Nephron (organoid): ENCODE results near the gene DGKQ.
"Not testable (repeated sequence)": the region's sequence is repeated elsewhere in the genome, so short reads cannot be mapped to it uniquely, and the experiment has no call there.

ENCODE experiments used
- H3K27ac Mint-ChIP-seq, 3 experiments: 2 replicates each; pipeline ENCODE4 v1.8.0; 2020; ENCODE audit warnings: mixed read lengths in 3 of 3, mild to moderate bottlenecking in 2 of 3, moderate library complexity in 1 of 3
- H3K27me3 Mint-ChIP-seq: 2 replicates; pipeline ENCODE4 v1.8.0; 2021; ENCODE audit warnings: low read depth, mild to moderate bottlenecking, moderate library complexity, mixed read lengths
- H3K36me3 Mint-ChIP-seq: 2 replicates; pipeline ENCODE4 v1.8.0; 2020; ENCODE audit warnings: low read depth, mixed read lengths
- H3K4me1 Mint-ChIP-seq: 2 replicates; pipeline ENCODE4 v1.8.0; 2020; ENCODE audit warnings: mixed read lengths
- H3K4me3 Mint-ChIP-seq, 3 experiments: 2 replicates each; pipeline ENCODE4 v1.8.0; 2020; ENCODE audit warnings: mild to moderate bottlenecking in 3 of 3, mixed read lengths in 3 of 3, moderate library complexity in 2 of 3
- H3K9me3 Mint-ChIP-seq: 2 replicates; pipeline ENCODE4 v1.8.0; 2020; ENCODE audit warnings: mixed read lengths
- TF ChIP-seq, protein P1 (sequence below), 3 experiments: fragments of 200-600 bp; sonication (generic); IDR thresholded peaks; one replicate each; pipeline ENCODE4 v1.5.0; 2021; ENCODE audit warnings: antibody characterized with exemption in 3 of 3; ENCODE audit not compliant: unreplicated experiment in 3 of 3

DGKQ gene

DNA sequence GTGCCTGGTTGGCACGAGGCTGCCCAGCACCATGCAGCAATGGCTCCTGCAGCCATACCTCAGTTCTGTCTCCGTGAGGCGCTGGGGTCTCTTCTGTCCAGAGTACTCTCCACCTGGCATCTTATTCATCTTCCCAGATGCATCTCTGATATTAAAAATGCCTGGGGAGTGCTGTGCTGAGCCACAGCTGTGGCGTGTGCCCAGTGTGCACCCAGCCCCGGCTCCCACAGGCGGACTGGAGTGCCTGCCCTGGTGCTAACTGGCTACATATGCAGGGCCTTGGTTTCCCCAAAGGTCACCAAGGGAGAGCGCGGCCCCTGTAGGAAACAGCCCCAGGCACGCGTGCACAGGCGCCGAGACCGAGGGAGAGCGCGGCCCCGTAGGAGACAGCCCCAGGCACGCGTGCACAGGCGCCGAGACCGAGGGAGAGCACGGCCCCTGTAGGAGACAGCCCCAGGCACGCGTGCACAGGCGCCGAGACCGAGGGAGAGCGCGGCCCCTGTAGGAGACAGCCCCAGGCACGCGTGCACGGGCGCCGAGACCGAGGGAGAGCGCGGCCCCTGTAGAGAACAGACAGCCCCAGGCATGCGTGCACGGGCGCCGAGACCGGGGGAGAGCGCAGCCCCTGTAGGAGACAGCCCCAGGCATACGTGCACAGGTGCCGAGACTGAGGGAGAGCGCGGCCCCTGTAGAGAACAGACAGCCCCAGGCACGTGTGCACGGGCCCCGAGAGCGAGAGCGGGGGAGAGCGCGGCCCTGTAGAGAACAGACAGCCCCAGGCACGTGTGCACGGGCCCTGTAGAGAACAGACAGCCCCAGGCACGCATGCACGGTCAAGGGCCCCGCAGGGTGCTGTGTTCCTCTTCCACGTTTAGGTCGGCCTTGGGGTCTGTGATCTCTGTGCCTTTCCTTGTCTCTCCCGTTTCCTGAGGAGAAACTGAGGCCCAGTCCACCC is 26.6 kb downstream of the DGKQ start:
- TF ChIP-seq, protein P1, sequence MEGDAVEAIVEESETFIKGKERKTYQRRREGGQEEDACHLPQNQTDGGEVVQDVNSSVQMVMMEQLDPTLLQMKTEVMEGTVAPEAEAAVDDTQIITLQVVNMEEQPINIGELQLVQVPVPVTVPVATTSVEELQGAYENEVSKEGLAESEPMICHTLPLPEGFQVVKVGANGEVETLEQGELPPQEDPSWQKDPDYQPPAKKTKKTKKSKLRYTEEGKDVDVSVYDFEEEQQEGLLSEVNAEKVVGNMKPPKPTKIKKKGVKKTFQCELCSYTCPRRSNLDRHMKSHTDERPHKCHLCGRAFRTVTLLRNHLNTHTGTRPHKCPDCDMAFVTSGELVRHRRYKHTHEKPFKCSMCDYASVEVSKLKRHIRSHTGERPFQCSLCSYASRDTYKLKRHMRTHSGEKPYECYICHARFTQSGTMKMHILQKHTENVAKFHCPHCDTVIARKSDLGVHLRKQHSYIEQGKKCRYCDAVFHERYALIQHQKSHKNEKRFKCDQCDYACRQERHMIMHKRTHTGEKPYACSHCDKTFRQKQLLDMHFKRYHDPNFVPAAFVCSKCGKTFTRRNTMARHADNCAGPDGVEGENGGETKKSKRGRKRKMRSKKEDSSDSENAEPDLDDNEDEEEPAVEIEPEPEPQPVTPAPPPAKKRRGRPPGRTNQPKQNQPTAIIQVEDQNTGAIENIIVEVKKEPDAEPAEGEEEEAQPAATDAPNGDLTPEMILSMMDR (IDR thresholded peaks at IDR 0.05; ENCODE audit: unreplicated experiment in 3 of 3): no peak
- Mint-ChIP-seq H3K4me3 (no peak overlapping the region), H3K4me1 (peaks cover 14% of the 10 kb centered on the region), H3K9me3 (no peaks in the 10 kb centered on the region), H3K27me3 (peaks cover 34% of the 10 kb centered on the region), H3K27ac (no peak overlapping the region), H3K36me3 (no peaks in the 10 kb centered on the region)

DNA sequence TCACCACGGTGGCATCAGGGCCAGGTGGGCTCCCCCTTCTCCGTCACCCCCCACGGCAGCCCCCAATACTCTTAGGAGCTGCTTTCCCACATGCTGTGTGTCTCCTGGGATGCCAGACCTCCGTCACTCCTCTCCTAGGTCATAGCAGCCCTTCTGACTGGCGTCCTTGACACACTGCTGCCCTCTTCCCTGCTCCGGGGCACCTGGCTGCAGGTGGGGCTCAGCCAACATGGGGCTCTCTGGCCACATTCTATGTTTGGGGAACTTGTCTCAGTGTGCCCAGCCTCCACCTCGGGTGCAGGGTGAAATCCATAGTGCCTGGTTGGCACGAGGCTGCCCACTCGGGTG is 27.3 kb downstream of the DGKQ start:
- peaks cover 34% of the 10 kb centered on the region for H3K27me3 Mint-ChIP-seq
- no peak overlapping the region for H3K27ac Mint-ChIP-seq
- H3K36me3 Mint-ChIP-seq: no peaks in the 10 kb centered on the region
- TF ChIP-seq, protein P1 (IDR thresholded peaks at IDR 0.05; ENCODE audit: unreplicated experiment in 3 of 3): no peak
- H3K9me3 Mint-ChIP-seq: no peaks in the 10 kb centered on the region
- H3K4me1 Mint-ChIP-seq: peaks cover 12% of the 10 kb centered on the region
- peak overlapping the region in 2 of 3 experiments; percentile 60 to 67 for H3K4me3 Mint-ChIP-seq

DNA sequence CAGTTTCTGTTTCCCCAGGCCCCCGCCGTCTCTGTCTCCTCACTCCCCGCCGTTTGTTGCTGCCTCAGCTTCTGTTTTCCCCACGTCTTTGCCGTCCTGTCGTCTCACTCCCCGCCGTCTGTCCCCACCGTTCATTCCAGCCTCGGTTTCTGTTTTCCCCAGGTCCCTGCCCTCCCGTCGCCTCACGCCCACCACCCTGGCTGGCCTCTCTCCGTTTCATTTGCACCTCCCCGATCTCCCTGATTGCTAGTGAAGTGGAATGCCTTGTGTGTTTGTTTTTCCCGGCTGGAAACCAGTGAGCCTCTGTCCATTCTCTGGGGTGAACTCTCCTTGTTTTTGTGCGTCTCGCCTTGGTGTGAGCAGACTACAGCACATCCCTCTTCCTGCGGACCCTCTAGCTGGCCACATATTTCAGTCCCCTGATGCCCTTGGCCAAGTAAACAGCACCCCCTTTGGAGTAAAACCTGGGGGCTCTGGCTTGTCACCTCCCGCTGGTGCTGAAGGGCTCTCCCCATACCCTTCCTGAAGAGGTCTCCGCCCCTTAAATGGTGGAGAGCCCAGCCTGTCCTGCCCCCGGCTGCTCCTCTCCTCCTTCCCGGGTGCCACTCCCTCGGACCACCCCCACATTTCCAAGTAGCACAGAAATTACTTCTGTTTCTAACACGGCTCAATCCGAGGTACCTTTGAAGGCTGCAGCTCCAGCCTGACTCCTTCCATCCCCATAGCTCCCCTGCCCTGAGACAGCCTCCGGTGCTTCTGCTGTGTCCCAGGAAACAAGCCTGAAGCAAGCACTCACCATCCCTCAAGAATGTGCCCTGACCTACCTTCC is 27.9 kb downstream of the DGKQ start:
- H3K4me3 Mint-ChIP-seq: peak overlapping the region; percentile 27 to 68 (median 67)
- peak overlapping the region in 2 of 3 experiments; percentile 7 to 41 for H3K27ac Mint-ChIP-seq

DNA sequence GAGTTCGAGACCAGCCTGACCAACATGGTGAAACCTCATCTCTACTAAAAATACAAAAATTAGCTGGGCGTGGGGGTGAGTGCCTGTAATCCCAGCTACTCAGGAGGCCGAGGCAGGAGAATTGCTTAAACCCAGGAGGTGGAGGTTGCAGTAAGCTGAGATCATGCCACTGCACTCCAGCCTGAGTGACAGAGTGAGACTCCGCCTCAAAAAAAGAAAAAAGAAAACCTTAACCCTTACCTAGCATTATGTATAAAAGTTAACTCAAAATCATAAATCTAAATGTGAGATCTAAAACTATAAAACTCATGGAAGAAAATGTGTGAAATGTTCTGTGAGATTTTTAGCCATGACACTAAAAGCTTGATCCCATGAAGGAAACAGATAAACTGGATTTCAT is 33.9 kb downstream of the DGKQ start:
- H3K27me3 Mint-ChIP-seq: peaks cover 13% of the 10 kb centered on the region
- not testable (repeated sequence) for H3K36me3 Mint-ChIP-seq, H3K9me3 Mint-ChIP-seq, H3K27ac Mint-ChIP-seq, H3K4me3 Mint-ChIP-seq, H3K4me1 Mint-ChIP-seq

More for the DNA sequence above, 27.9 kb downstream of the DGKQ start:
- TF ChIP-seq, protein P1 (IDR thresholded peaks at IDR 0.05; ENCODE audit: unreplicated experiment in 3 of 3): no peak
- Mint-ChIP-seq H3K9me3 (no peaks in the 10 kb centered on the region), H3K4me1 (peaks cover 10% of the 10 kb centered on the region), H3K36me3 (no peaks in the 10 kb centered on the region), H3K27me3 (peaks cover 34% of the 10 kb centered on the region)

DNA sequence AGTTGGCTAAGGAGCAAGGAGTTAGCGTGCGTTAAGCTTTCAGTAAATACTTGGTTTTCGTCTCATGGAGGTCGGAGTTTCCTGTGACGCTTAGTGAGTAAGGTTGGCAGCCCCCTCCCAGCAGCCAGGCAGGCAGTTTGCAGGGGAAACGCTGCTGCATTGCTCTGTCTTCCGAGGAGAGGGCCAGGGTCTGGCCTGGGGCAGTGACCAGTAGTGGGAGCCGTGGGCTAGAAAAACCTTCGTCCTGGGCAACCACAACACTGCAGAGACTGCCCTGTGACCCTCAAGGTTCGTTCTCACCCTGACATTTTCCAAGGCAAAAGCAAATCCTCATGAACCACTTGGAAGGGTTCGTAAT is 40.7 kb downstream of the DGKQ start:
- no peaks in the 10 kb centered on the region for H3K9me3 Mint-ChIP-seq
- peak overlapping the region; percentile 95 to 98 (median 96) for H3K4me3 Mint-ChIP-seq
- H3K27me3 Mint-ChIP-seq: no peaks in the 10 kb centered on the region
- H3K27ac Mint-ChIP-seq: peak overlapping the region; percentile 73 to 90 (median 90)
- H3K4me1 Mint-ChIP-seq: peaks cover 21% of the 10 kb centered on the region
- H3K36me3 Mint-ChIP-seq: no peaks in the 10 kb centered on the region
- TF ChIP-seq, protein P1 (IDR thresholded peaks at IDR 0.05; ENCODE audit: unreplicated experiment in 3 of 3): no peak

DNA sequence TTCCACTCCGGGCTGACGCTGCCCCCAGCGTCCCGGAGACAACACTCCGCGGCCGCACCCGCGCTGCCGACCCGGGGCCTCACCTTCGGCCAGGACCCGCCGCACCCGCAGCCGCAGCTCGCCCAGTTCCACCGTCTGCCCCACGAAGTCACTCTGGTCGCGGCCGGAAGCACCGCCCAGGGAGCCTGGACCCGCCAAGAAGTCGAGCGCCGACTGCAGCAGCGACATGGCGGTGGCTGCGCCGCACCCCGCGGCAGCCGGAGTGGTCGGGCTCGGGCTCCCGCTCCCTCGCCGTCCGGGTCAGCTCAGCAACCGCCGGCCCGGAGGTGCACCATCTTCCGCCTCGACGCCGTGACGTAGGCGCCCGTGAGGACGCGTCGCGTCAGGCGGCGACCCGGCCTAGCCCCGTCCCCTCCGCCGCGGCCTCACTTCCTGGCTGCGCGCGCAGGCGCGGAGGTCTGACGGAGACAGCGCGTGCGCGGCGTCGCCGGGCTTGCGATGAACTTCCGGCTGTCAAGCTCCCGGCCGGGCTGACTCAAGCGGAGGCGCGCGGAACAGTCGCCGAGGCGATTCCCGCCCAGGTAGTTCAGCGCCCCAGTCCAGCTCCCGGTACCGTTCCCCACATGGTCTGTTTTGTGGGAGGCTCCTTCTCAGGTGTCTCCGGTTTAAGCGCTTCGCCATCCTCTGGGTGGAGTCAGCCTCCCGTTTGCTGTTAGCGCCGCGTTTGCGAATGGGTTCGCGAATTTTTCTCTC is 41.2 kb downstream of the DGKQ start, which contains the start of the genes GAK and TMEM175:
GAK (minus strand) TSS at position 357 of the 753 bp plus-strand sequence; CDS start at position 228, 129 bp downstream.
TMEM175 (plus strand) TSS at position 501 of the 753 bp plus-strand sequence. CDS start 15,280 bp downstream, outside the sequence.
- Mint-ChIP-seq H3K27ac (peak within 1 kb of the TSS; percentile 76 to 90 (median 90)), H3K9me3 (no peaks in the 10 kb centered on the region), H3K36me3 (no peaks in the 10 kb centered on the region), H3K27me3 (no peaks in the 10 kb centered on the region), H3K4me1 (peaks cover 21% of the 10 kb centered on the region), H3K4me3 (peak within 1 kb of the TSS; percentile 95 to 98 (median 96))
- TF ChIP-seq, protein P1 (IDR thresholded peaks at IDR 0.05; ENCODE audit: unreplicated experiment in 3 of 3): no peak
